H1 (cell line): ENCODE results near the gene WFDC12. TPM values are rescaled to one million over a fixed set of nuclear protein-coding genes. Genes with fewer than 3 reads are reported as not detected.

ENCODE experiments used
- CTCF ChIA-PET: fragments of 300-600 bp; sonication (Branson Sonifier 250); formaldehyde crosslinking; loops from one replicate; lab custom pipeline; 2021; ENCODE audit not compliant: partially characterized antibody; lab: Charles Lee
- POLR2A ChIA-PET: fragments of 300-600 bp; sonication (Branson Sonifier 250); formaldehyde crosslinking; loops from one replicate; lab custom pipeline; 2021; ENCODE audit warnings: inconsistent platforms; ENCODE audit not compliant: partially characterized antibody; lab: Charles Lee
- DNase-seq, 2 experiments: peaks; one replicate each; pipeline versions ENCODE4 v3.0.0 to v3.0.0-alpha.2; 2010 to 2022; ENCODE audit warnings: low spot score in 2 of 2, low read depth in 1 of 2, mixed read lengths in 1 of 2
- FAIRE-seq: peaks from 2 replicates; lab custom pipeline; 2011; peaks lifted over from hg19 to GRCh38; lab: Jason Lieb, UNC
- H2AFZ ChIP-seq: 2 replicates; pipeline ENCODE4 v1.8.1; 2012; ENCODE audit warnings: low read length, inconsistent platforms
- H2AK5ac ChIP-seq: 2 replicates; pipeline ENCODE4 v1.6.1; 2013; ENCODE audit warnings: low read depth, low read length
- H2BK120ac ChIP-seq: replicated peaks from 2 replicates; pipeline ENCODE3; 2013; ENCODE audit warnings: low read depth, low read length, inconsistent platforms
- H2BK12ac ChIP-seq: 2 replicates; pipeline ENCODE4 v1.6.1; 2013; ENCODE audit warnings: low read depth, low read length
- H2BK15ac ChIP-seq: 2 replicates; pipeline ENCODE4 v1.6.1; 2013; ENCODE audit warnings: low read length
- H2BK20ac ChIP-seq: 2 replicates; pipeline ENCODE4 v1.6.1; 2013; ENCODE audit warnings: low read length
- H2BK5ac ChIP-seq: 2 replicates; pipeline ENCODE4 v1.6.1; 2013; ENCODE audit warnings: low read depth, low read length
- H3K14ac ChIP-seq: 2 replicates; pipeline ENCODE4 v1.6.1; 2013; ENCODE audit warnings: inconsistent platforms; ENCODE audit not compliant: insufficient read length
- H3K18ac ChIP-seq: 2 replicates; pipeline ENCODE4 v1.6.1; 2013; ENCODE audit warnings: low read length; ENCODE audit errors: extremely low read depth
- H3K23ac ChIP-seq: 2 replicates; pipeline ENCODE4 v1.6.1; 2013; ENCODE audit warnings: inconsistent platforms; ENCODE audit not compliant: insufficient read length
- H3K23me2 ChIP-seq: 2 replicates; pipeline ENCODE4 v1.6.1; 2013; ENCODE audit warnings: low read depth, low read length
- H3K27ac ChIP-seq: 2 replicates; pipeline ENCODE4 v1.6.1; 2011; ENCODE audit warnings: low read depth, low read length, inconsistent platforms
- H3K27me3 ChIP-seq, 4 experiments: replicated peaks in 1 of 4; 1 replicate in 1 of 4; 2 replicates in 3 of 4; pipeline versions ENCODE4 v1.6.1 to v1.8.1; 2011 to 2013; ENCODE audit warnings: low read length in 3 of 4, mild to moderate bottlenecking in 3 of 4, inconsistent platforms in 2 of 4, mixed read lengths in 2 of 4, moderate library complexity in 1 of 4; ENCODE audit not compliant: control insufficient read depth in 3 of 4, insufficient read depth in 3 of 4; ENCODE audit errors: extremely low read depth in 1 of 4
- H3K36me3 ChIP-seq, 4 experiments: 2 replicates each; pipeline versions ENCODE4 v1.6.1 to v1.8.1; 2011 to 2013; ENCODE audit warnings: mild to moderate bottlenecking in 4 of 4, low read length in 3 of 4, moderate library complexity in 2 of 4, control low read depth in 1 of 4, inconsistent platforms in 1 of 4; ENCODE audit not compliant: insufficient read depth in 4 of 4, control insufficient read depth in 2 of 4
- H3K4ac ChIP-seq: replicated peaks from 2 replicates; pipeline ENCODE3; 2013; ENCODE audit warnings: low read length, low read depth, mixed read lengths, inconsistent platforms; ENCODE audit not compliant: insufficient read length
- H3K4me1 ChIP-seq, 4 experiments: replicated peaks in 1 of 4; 1 replicate in 1 of 4; 2 replicates in 3 of 4; pipeline versions ENCODE4 v1.6.1 to v1.8.1; 2011 to 2013; ENCODE audit warnings: low read length in 3 of 4, inconsistent platforms in 2 of 4, mixed read lengths in 1 of 4; ENCODE audit not compliant: insufficient read depth in 4 of 4, control insufficient read depth in 3 of 4
- H3K4me2 ChIP-seq, 2 experiments: 2 replicates each; pipeline versions ENCODE4 v1.6.1 to v1.8.1; 2011 to 2013; ENCODE audit warnings: low read depth in 2 of 2, low read length in 2 of 2, control low read depth in 1 of 2, inconsistent platforms in 1 of 2, mild to moderate bottlenecking in 1 of 2; ENCODE audit not compliant: insufficient read depth in 1 of 2
- H3K4me3 ChIP-seq, 4 experiments: fragments of 200-600, 300-600 bp in 1 of 4; sonication (generic), shearing (Covaris generic), sonication (Bioruptor Twin) in 1 of 4; 2 replicates each; pipeline versions ENCODE4 v1.5.1 to v1.8.1; 2011 to 2016; ENCODE audit warnings: low read length in 4 of 4, low read depth in 3 of 4, control low read depth in 2 of 4, inconsistent platforms in 2 of 4, mild to moderate bottlenecking in 2 of 4, mixed read lengths in 1 of 4, moderate library complexity in 1 of 4; ENCODE audit not compliant: insufficient read depth in 2 of 4; ENCODE audit errors: extremely low read depth in 1 of 4
- H3K56ac ChIP-seq: replicated peaks from 2 replicates; pipeline ENCODE3; 2013; ENCODE audit warnings: low read depth, mild to moderate bottlenecking, mixed read lengths, low read length, inconsistent platforms; ENCODE audit not compliant: insufficient read length
- H3K79me1 ChIP-seq: 2 replicates; pipeline ENCODE4 v1.6.1; 2013; ENCODE audit warnings: low read depth, low read length, control low read depth
- H3K79me2 ChIP-seq, 2 experiments: 2 replicates each; pipeline versions ENCODE4 v1.6.1 to v1.8.1; 2012 to 2013; ENCODE audit warnings: low read length in 2 of 2, mild to moderate bottlenecking in 2 of 2, inconsistent platforms in 1 of 2; ENCODE audit not compliant: insufficient read depth in 2 of 2, control insufficient read depth in 1 of 2
- H3K9ac ChIP-seq, 4 experiments: replicated peaks in 1 of 4; 1 replicate in 1 of 4; 2 replicates in 3 of 4; pipeline versions ENCODE4 v1.6.1 to v1.8.1; 2011 to 2013; ENCODE audit warnings: low read depth in 3 of 4, low read length in 3 of 4, control low read depth in 2 of 4, mild to moderate bottlenecking in 2 of 4, moderate library complexity in 2 of 4, inconsistent platforms in 1 of 4; ENCODE audit errors: extremely low read depth in 1 of 4
- H3K9me3 ChIP-seq, 2 experiments: 2 replicates each; pipeline versions ENCODE4 v1.6.1 to v1.8.1; 2012 to 2013; ENCODE audit warnings: mild to moderate bottlenecking in 2 of 2, moderate library complexity in 2 of 2, control low read depth in 1 of 2, inconsistent platforms in 1 of 2, low read depth in 1 of 2, low read length in 1 of 2, mixed read lengths in 1 of 2; ENCODE audit not compliant: insufficient read depth in 2 of 2
- H4K20me1 ChIP-seq, 2 experiments: replicated peaks in 1 of 2; 2 replicates each; pipeline versions ENCODE3 to v1.8.1; 2011 to 2013; ENCODE audit warnings: inconsistent platforms in 2 of 2, low read length in 2 of 2, mild to moderate bottlenecking in 1 of 2; ENCODE audit not compliant: insufficient read depth in 2 of 2, control insufficient read depth in 1 of 2
- H4K5ac ChIP-seq: 2 replicates; pipeline ENCODE4 v1.6.1; 2013; ENCODE audit warnings: low read length, low read depth, mixed read lengths, inconsistent platforms; ENCODE audit not compliant: insufficient read length
- H4K8ac ChIP-seq: 2 replicates; pipeline ENCODE4 v1.8.0; 2013; ENCODE audit warnings: mild to moderate bottlenecking, moderate library complexity, low read length, inconsistent platforms; ENCODE audit not compliant: insufficient read depth; ENCODE audit errors: extremely low read depth
- H4K91ac ChIP-seq: replicated peaks from 2 replicates; pipeline ENCODE3; 2013; ENCODE audit warnings: low read length, mixed read lengths, inconsistent platforms; ENCODE audit not compliant: insufficient read length
- EGR1 ChIP-seq: IDR thresholded peaks from 2 replicates; pipeline ENCODE4 v1.6.1; 2011; ENCODE audit warnings: low read depth, low read length, borderline replicate concordance
- EP300 ChIP-seq, 2 experiments: IDR thresholded peaks; 1 replicate in 1 of 2; 2 replicates in 1 of 2; pipeline ENCODE4 v1.6.1; 2011 to 2012; ENCODE audit warnings: low read depth in 2 of 2, low read length in 2 of 2, mild to moderate bottlenecking in 2 of 2, borderline replicate concordance in 1 of 2, inconsistent platforms in 1 of 2, moderate library complexity in 1 of 2
- HDAC6 ChIP-seq: IDR thresholded peaks from one replicate; pipeline ENCODE4 v1.7.1; 2012; ENCODE audit warnings: low read depth, mild to moderate bottlenecking, inconsistent platforms, low read length, moderate library complexity
- PHF8 ChIP-seq: fragments of 200-600 bp; sonication (generic); conservative IDR thresholded peaks from 2 replicates; pipeline ENCODE4 v1.7.1; 2012; ENCODE audit warnings: low read depth, mild to moderate bottlenecking, inconsistent platforms, low read length, moderate library complexity
- POU5F1 ChIP-seq: IDR thresholded peaks from 2 replicates; pipeline ENCODE4 v1.6.1; 2011; ENCODE audit warnings: low read depth, mild to moderate bottlenecking, low read length, moderate library complexity
- RAD21 ChIP-seq, 2 experiments: IDR thresholded peaks in 1 of 2; conservative IDR thresholded peaks in 1 of 2; 2 replicates each; pipeline ENCODE4 v1.6.1; 2011; ENCODE audit warnings: low read depth in 2 of 2, low read length in 2 of 2, improper control_type of control experiment in 1 of 2, inconsistent platforms in 1 of 2, mild to moderate bottlenecking in 1 of 2, moderate library complexity in 1 of 2
- RBBP5 ChIP-seq: IDR thresholded peaks from 2 replicates; pipeline ENCODE4 v1.7.1; 2012; ENCODE audit warnings: low read depth, mild to moderate bottlenecking, inconsistent platforms, low read length, moderate library complexity, borderline replicate concordance
- SAP30 ChIP-seq: fragments of 300-600 bp; sonication (generic); IDR thresholded peaks from 2 replicates; pipeline ENCODE4 v1.7.1; 2012; ENCODE audit warnings: low read length, moderate library complexity, mild to moderate bottlenecking, inconsistent platforms; ENCODE audit not compliant: insufficient read depth, insufficient replicate concordance
- SIRT6 ChIP-seq: IDR thresholded peaks from one replicate; pipeline ENCODE4 v1.7.1; 2012; ENCODE audit warnings: low read length, inconsistent platforms
- TAF7 ChIP-seq: optimal IDR thresholded peaks from 2 replicates; pipeline ENCODE3; 2011; ENCODE audit warnings: low read depth, mild to moderate bottlenecking, inconsistent platforms, low read length, moderate library complexity, borderline replicate concordance
- WGBS, 2 experiments: shearing (Covaris generic) in 1 of 2; methylation state at CpG; one replicate each; pipeline versions ENCODE4 v1.1.6 to v1.1.7; 2013 to 2015; ENCODE audit warnings: low lambda C conversion rate in 2 of 2, mixed read lengths in 2 of 2, inconsistent platforms in 1 of 2, low coverage in 1 of 2, missing lambda C conversion rate in 1 of 2; ENCODE audit not compliant: insufficient replicate concordance in 2 of 2, insufficient coverage in 1 of 2, insufficient read length in 1 of 2; ENCODE audit errors: extremely low coverage in 1 of 2, missing lambda C conversion rate in 1 of 2; 5-methylcytosine and 5-hydroxymethylcytosine counted together
- polyA plus RNA-seq, 7 experiments: library from polyadenylated mRNA; depleted of rRNA in 3 of 7; stranded (reverse) in 5 of 7; unstranded in 2 of 7; fragments of >200 nt in 5 of 7; fragments of 200-250 nt in 2 of 7; gene quantifications; 1 replicate in 5 of 7; 2 replicates in 1 of 7; 4 replicates in 1 of 7; pipeline versions ENCODE4 v1.2.1 to v1.2.3, GENCODE V29; 2011 to 2013; ENCODE audit warnings: missing spikeins in 2 of 7, mixed read lengths in 2 of 7
- total RNA-seq: library from RNA; stranded (reverse); fragmentation: NEBNext Ultra II Directional; extraction: Animal tissue kit (Norgen Biotek cat#: 25700); gene quantifications from 2 replicates; pipeline ENCODE4 v1.2.1, GENCODE V29; 2021

The WFDC12 gene
- total and polyA plus RNA-seq, 2 of the 8 experiments (the other 6 are each of a cell fraction or from before 2014, with no cell fraction given), result not detected

DNA sequence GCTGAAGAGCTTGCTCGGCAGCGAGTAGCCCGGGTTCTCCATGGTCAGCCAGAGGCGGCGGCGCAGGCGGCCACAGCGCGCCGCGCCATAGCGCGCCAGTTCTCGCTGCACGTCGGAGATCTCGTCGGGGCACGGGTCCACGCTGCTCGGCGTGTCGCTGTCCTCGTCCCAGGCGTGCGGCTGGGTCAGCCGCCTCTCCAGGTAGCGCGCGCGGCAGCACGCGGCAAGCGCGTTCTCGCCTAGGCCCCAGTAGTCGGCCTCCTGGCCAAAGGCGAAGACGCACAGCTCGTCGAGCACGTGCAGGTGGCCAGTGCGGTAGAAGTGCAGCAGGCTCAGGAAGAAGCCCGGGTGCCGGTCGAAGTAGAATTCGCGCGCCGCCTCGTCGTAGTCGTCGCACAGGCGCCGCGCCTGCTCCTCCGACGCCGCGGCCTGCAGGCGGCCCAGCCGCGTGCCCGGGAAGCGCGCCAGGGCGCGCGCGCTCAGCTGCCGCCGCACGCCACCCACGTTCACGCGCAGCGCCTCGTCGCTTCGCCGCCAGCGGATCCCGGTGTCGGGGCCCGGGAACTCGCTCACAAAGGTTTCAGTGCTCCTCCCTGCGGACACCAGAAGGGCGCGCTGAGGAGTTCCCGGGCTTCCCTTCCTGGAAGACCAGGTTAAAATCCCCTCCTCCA is 26.0 kb downstream of the WFDC12 start:
- peak overlapping the region; percentile 85; the same call in 1 of the 2 replicates for H2BK12ac ChIP-seq
- no peak overlapping the region for H4K5ac ChIP-seq
- H2BK15ac ChIP-seq, result peak overlapping the region; percentile 36; the same call in 1 of the 2 replicates
- H3K79me2 ChIP-seq, result no peaks in the 10 kb centered on the region
- H3K4me2 ChIP-seq, result peak overlapping the region; percentile 26 to 57; a peak in 3 of 4 replicates
- H3K23ac ChIP-seq, result no peak overlapping the region
- no peak for FAIRE-seq
- H3K9me3 ChIP-seq, result peaks cover 0 to 8% of the 10 kb centered on the region in 2 experiments; a peak in 2 of 4 replicates
- H3K14ac ChIP-seq, result no peak overlapping the region
- peaks cover 3 to 4% of the 10 kb centered on the region in 2 experiments for H4K20me1 ChIP-seq
- peak; percentile 36 to 87 for DNase-seq
- no peak overlapping the region for H2BK20ac ChIP-seq
- peaks cover 5 to 41% (median 31%) of the 10 kb centered on the region in 4 experiments for H3K27me3 ChIP-seq
- ChIA-PET CTCF (interaction anchor here (0.9 to 17.6 kb wide), 6 partner anchors 11 to 194 kb away, joined by 3 to 233 read pairs (median 33); partner anchors contain the start of gene WFDC5), POLR2A (interaction anchor here (0.9 kb wide), 1 partner anchor 195 kb away, joined by 3 read pairs; no protein-coding TSS in a partner anchor)
- H4K8ac ChIP-seq, result peak overlapping the region; percentile 77; the same call in 1 of the 2 replicates
- no peaks in the 10 kb centered on the region; the same call in 1 of the 2 replicates for H3K23me2 ChIP-seq
- no peak overlapping the region for H2BK120ac ChIP-seq
- H2AK5ac ChIP-seq, result no peak overlapping the region
- H2AFZ ChIP-seq, result peak overlapping the region; percentile 61; the same call in 1 of the 2 replicates
- H3K56ac ChIP-seq, result no peak overlapping the region
- no peak overlapping the region for H4K91ac ChIP-seq
- peaks cover 2 to 13% (median 4%) of the 10 kb centered on the region in 4 experiments; a peak in 6 of 7 replicates for H3K4me1 ChIP-seq
- no peak overlapping the region; a peak in 2 of 7 replicates for H3K9ac ChIP-seq
- 49% methylated on average over 80 of the region's 91 CpGs; no CpG with 5 or more reads in 1 of the 2 experiments for WGBS, 2 experiments
- no peak overlapping the region for H2BK5ac ChIP-seq
- no peak overlapping the region for H3K18ac ChIP-seq
- H3K36me3 ChIP-seq, result peaks cover 0 to 5% (median 0%) of the 10 kb centered on the region in 4 experiments; a peak in 1 of 8 replicates
- no peak overlapping the region for H3K27ac ChIP-seq
- peak overlapping the region in 3 of 4 experiments; percentile 15 to 31 (median 15); a peak in 5 of 8 replicates for H3K4me3 ChIP-seq
- H3K4ac ChIP-seq, result peak overlapping the region; percentile 63
- H3K79me1 ChIP-seq, result no peaks in the 10 kb centered on the region
- no peak for TF ChIP-seq PHF8
- TF ChIP-seq HDAC6, result no peak
- TF ChIP-seq EGR1, result no peak
- peak; percentile 27 for TF ChIP-seq TAF7
- no peak for TF ChIP-seq SIRT6
- 0 out of 3 replicates have a peak, but pooled peaks of 1 of the 2 experiments have one; percentile 40 for TF ChIP-seq EP300 (IDR thresholded peaks at IDR 0.05; ENCODE audit: borderline replicate concordance in 1 of 2, low read depth in 2 of 2, low read length in 2 of 2)
- no peak for TF ChIP-seq SAP30
- no peak for TF ChIP-seq RBBP5
- TF ChIP-seq RAD21 (IDR thresholded peaks at IDR 0.05 in 1 of 2, conservative IDR thresholded peaks at IDR 0.05 in 1 of 2; ENCODE audit: low read depth in 2 of 2, low read length in 2 of 2), result peak; percentile 48 to 52; a peak in 3 of 4 replicates
- TF ChIP-seq POU5F1, result no peak
